GM18526 (cell line): ENCODE results near the gene EFL1.

ENCODE experiments used
- POLR2A ChIP-seq: IDR thresholded peaks from 3 replicates; pipeline ENCODE4 v1.6.1; 2011; ENCODE audit not compliant: insufficient read length; ENCODE audit errors: extremely low read depth

EFL1 gene

DNA sequence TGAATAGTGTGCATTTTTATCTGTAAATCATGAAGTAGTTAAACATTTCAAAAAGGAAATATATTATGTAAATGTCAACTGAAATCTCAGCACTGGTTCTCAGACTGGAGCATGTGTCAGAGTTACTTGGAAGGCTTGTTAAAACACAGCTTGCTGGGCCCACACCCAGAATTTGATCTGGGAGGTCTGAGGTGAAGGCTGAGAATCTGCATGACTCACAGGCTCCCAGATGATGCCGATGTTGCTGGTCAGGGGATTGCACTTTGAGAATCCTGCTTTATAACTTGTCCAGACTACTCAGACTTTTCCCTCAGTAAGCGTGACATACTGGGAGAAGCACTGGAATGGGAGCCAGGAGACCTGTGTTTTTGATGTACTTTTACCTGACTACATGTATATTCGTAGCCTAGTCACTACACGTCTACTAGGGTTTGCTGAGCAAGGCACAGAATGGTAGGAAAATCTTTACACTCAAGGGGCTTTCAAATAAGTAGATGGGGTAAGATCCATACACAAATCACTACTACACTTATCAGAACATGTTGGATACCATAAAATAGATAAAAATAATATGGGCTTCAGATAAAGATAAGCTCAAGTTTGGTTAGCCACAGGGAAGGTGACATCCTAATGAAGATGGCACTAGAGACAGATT is 139.7 kb downstream of the EFL1 start:
- TF ChIP-seq POLR2A: no peak

GRCh38 chr15:82118040-82118439 is 144.5 kb downstream of the EFL1 start:
- no peak for TF ChIP-seq POLR2A

GRCh38 chr15:82117296-82117695 is 145.2 kb downstream of the EFL1 start:
- TF ChIP-seq POLR2A: no peak

GRCh38 chr15:82114660-82115059 is 147.9 kb downstream of the EFL1 start:
- no peak for TF ChIP-seq POLR2A

DNA sequence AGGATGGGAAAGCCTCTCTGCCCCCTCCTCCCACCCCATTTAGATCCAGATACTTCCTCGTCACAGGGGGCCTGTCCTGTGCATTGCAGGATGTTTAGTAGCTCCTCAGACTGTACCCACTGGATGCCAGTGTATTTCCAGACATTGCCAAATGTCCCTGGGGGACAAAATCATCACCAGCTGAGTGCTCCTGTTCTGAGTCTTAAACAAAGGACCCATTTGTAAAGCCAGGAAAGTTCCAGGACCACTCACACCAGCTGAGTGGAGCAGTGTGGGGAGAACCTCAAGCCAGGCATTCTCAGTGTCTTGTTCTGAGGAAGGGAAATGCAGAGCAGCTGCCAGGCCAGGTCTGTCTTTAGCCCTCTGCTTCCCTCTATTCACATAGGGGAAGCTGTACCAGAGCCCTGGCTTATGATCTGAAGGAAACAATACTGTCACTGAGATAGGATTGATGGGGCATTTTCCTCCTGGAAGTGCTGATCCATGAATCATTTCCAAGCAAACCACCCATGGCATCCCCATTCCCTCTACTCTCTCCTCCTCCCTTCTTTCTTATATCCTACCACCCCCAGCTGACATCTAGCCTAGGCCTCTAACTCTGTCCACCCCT is 149.3 kb downstream of the EFL1 start:
- no peak for TF ChIP-seq POLR2A

- TF ChIP-seq POLR2A: no peak
Measured at GRCh38 chr15:82111918-82112317, 150.6 kb downstream of the EFL1 start.

- TF ChIP-seq POLR2A: no peak
Measured at GRCh38 chr15:82110144-82110543, 152.4 kb downstream of the EFL1 start.

GRCh38 chr15:82108489-82109078 is 153.9 kb downstream of the EFL1 start:
- no peak for TF ChIP-seq POLR2A

GRCh38 chr15:82106679-82107078 is 155.9 kb downstream of the EFL1 start:
- TF ChIP-seq POLR2A: no peak

- no peak for TF ChIP-seq POLR2A
Measured at GRCh38 chr15:82105451-82106215, 156.9 kb downstream of the EFL1 start.

DNA sequence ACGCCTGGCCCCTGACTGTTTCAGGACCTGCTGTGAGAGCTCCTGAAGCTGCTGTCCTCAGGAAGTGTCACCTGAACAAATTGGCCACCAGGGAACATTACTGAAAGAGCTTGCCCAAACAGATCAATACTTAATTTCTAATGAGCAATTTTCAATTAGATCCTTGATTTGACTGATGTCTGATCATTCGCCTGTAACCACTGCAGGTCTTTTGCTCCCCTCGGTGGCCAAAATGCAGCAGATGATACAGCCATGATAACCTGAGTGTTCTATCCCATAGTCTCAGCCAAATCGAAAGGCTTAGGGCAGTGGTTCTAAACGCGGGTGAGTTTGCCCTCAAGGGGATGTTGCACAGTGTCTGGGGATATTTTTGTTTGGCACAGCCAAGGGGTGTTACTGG is 159.1 kb downstream of the EFL1 start:
- no peak for TF ChIP-seq POLR2A

DNA sequence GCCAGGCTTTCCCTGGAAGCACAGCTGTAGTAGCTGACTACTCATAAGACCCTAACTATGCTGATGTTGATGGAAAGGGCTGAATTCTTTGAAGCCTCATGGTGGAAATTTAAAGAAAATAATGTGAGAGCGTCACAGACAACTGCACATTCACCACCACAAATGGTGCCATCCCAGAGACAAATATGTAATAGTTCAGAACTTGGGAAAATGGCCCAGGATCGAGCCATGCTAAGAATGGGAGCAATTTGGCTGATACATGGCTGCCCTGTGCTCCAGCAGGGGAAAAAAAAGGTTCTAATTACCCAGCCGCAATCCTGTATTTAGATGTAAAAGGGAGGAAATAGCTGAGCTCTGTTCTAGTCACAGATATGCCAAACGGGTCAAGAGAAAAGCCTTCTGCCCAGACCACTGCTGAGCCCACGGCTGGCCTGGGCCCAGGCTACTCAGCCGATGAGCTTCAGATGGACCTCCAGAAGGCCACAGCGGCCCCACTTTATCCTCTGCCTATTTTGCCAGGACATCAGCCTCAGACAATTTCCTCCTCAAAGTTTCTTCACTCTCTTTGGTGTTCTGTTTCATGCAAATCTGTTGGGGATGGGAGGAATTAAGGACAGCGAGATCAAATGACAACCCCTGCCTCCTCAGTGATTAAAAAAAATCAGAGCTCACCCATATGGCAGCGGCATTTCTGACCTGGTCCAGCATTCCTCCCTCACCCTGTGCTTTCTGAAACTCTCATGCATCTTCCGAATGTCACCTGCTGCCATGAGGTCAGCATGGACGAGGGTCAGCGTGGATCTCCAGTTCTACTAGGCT is 162.2 kb downstream of the EFL1 start:
- no peak for TF ChIP-seq POLR2A

DNA sequence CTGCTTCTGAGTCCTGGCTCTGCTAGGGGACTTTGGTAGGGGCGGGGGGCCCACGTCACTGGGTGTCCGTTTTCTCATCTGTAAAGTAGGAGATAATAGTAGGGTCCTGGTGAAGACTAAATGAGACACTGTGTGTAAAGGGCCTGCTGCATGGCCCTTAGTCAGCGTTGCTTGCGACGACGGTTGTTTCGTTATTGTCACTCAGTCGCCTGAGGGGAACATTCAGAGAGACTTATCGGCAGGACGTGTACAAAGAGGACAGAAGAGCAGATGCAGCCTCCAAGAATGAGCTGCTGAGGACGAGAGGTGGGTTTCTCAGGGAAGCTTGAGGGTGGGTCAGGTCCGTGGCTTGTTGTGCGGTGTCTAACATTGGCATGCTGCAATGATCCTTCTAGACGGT is 163.9 kb downstream of the EFL1 start:
- no peak for TF ChIP-seq POLR2A

GRCh38 chr15:82095803-82096202 is 166.7 kb downstream of the EFL1 start:
- no peak for TF ChIP-seq POLR2A

DNA sequence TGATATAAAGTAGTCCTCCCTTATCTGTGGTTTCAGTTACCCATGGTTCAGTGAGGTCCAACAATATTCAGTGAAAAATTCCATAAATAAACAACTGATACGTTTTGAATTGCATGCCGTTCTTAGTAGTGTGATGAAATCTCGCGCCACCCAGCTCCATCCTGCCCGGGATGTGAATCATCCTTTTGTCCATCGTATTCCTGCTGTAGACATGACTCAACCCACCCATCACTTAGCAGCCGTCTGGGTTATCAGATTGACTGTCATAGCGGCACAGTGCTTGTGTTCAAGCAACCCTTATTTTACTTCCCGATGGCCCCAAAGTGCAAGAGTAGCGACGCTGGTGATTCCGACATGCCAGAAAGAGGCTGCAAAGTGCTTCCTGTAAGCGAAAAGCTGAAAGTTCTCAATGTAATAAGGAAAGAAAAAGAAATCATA is 168.7 kb downstream of the EFL1 start:
- no peak for TF ChIP-seq POLR2A
